GM12878 (cell line): ENCODE results near the gene MARK4.

Experiments
- BHLHE40 ChIP-seq, 2 experiments: fragments of 450-650 bp in 1 of 2; IDR thresholded peaks; 2 replicates each; pipeline ENCODE4 v1.6.1; 2011 to 2017; ENCODE audit warnings: low read depth in 2 of 2, borderline replicate concordance in 1 of 2, improper control_type of control experiment in 1 of 2, low read length in 1 of 2, mild to moderate bottlenecking in 1 of 2
- CREM ChIP-seq: IDR thresholded peaks from 2 replicates; pipeline ENCODE4 v1.6.1; 2014; ENCODE audit warnings: antibody characterized with exemption, low read depth
- DPF2 ChIP-seq: fragments of 450-650 bp; IDR thresholded peaks from 2 replicates; pipeline ENCODE4 v1.6.1; 2017; ENCODE audit warnings: mild to moderate bottlenecking
- NFYA ChIP-seq: IDR thresholded peaks from 2 replicates; pipeline ENCODE4 v1.6.1; 2011; ENCODE audit warnings: low read depth, mild to moderate bottlenecking, low read length, improper control_type of control experiment, borderline replicate concordance
- PAX8 ChIP-seq: fragments of 450-650 bp; IDR thresholded peaks from 2 replicates; pipeline ENCODE4 v1.6.1; 2017; ENCODE audit warnings: mild to moderate bottlenecking, moderate library complexity
- RFX5 ChIP-seq: IDR thresholded peaks from 2 replicates; pipeline ENCODE4 v1.6.1; 2011; ENCODE audit warnings: low read depth, low read length, improper control_type of control experiment
- SIN3A ChIP-seq: IDR thresholded peaks from 2 replicates; pipeline ENCODE4 v1.6.1; 2012; ENCODE audit warnings: low read depth, low read length, improper control_type of control experiment
- SMARCA5 ChIP-seq: fragments of 450-650 bp; IDR thresholded peaks from 2 replicates; pipeline ENCODE4 v1.6.1; 2017; ENCODE audit warnings: mild to moderate bottlenecking
- SPI1 ChIP-seq: IDR thresholded peaks from 2 replicates; pipeline ENCODE4 v1.6.1; 2011; ENCODE audit warnings: low read depth, mild to moderate bottlenecking, low read length, moderate library complexity, borderline replicate concordance; ENCODE audit not compliant: insufficient read depth
- TF ChIP-seq, protein P1 (sequence below), 3 experiments: IDR thresholded peaks in 2 of 3; conservative IDR thresholded peaks in 1 of 3; 2 replicates each; pipeline ENCODE4 v1.5.1; 2011; ENCODE audit warnings: low read depth in 3 of 3, low read length in 3 of 3, mild to moderate bottlenecking in 3 of 3, control low read depth in 2 of 3, moderate library complexity in 2 of 3, inconsistent platforms in 1 of 3, mixed read lengths in 1 of 3; ENCODE audit not compliant: control insufficient read depth in 2 of 3, insufficient read depth in 1 of 3; ENCODE audit errors: extremely low read depth in 1 of 3
- TF ChIP-seq, protein P2 (sequence below): fragments of 450-650 bp; formaldehyde crosslinking; IDR thresholded peaks from 2 replicates; pipeline ENCODE4 v1.4.0; 2022; ENCODE audit warnings: mild to moderate bottlenecking, moderate library complexity
- TF ChIP-seq, protein P3 (sequence below): IDR thresholded peaks from 2 replicates; pipeline ENCODE4 v1.6.1; 2011; ENCODE audit warnings: low read depth, low read length, improper control_type of control experiment, borderline replicate concordance
- TF ChIP-seq, protein P4 (sequence below): IDR thresholded peaks from 2 replicates; pipeline ENCODE4 v1.6.1; 2012; ENCODE audit warnings: mild to moderate bottlenecking, low read depth, low read length

DNA sequence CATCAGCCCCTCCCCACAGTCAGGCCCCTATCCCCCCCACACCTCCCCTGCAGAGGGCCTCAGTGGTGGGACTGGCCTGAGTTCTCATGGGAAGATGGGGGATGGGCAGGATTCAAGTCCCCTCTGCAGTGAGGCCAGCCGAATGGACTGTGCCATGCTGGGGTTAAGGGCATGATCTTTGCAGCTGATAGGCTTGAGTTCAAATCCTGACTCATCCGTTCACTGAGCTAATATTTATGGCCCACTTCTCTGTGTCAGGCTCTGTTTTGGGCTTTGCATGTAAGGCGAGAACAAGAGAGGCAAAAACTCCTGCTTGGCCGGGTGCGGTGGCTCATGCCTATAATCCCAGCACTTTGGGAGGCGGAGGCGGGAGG lies 20.7 kb downstream of the MARK4 start:
- TF ChIP-seq, protein P1, sequence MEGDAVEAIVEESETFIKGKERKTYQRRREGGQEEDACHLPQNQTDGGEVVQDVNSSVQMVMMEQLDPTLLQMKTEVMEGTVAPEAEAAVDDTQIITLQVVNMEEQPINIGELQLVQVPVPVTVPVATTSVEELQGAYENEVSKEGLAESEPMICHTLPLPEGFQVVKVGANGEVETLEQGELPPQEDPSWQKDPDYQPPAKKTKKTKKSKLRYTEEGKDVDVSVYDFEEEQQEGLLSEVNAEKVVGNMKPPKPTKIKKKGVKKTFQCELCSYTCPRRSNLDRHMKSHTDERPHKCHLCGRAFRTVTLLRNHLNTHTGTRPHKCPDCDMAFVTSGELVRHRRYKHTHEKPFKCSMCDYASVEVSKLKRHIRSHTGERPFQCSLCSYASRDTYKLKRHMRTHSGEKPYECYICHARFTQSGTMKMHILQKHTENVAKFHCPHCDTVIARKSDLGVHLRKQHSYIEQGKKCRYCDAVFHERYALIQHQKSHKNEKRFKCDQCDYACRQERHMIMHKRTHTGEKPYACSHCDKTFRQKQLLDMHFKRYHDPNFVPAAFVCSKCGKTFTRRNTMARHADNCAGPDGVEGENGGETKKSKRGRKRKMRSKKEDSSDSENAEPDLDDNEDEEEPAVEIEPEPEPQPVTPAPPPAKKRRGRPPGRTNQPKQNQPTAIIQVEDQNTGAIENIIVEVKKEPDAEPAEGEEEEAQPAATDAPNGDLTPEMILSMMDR (IDR thresholded peaks at IDR 0.05 in 2 of 3, conservative IDR thresholded peaks at IDR 0.05 in 1 of 3; ENCODE audit: control insufficient read depth in 2 of 3, extremely low read depth in 1 of 3, insufficient read depth in 1 of 3, low read depth in 3 of 3, low read length in 3 of 3) = no peak
- TF ChIP-seq PAX8 (no peak), NFYA (no peak), RFX5 (no peak), SIN3A (no peak), BHLHE40 (IDR thresholded peaks at IDR 0.05; ENCODE audit: borderline replicate concordance in 1 of 2, low read depth in 2 of 2, low read length in 1 of 2) (no peak), CREM (no peak), DPF2 (no peak), SMARCA5 (no peak), SPI1 (no peak)
- TF ChIP-seq, protein P2, sequence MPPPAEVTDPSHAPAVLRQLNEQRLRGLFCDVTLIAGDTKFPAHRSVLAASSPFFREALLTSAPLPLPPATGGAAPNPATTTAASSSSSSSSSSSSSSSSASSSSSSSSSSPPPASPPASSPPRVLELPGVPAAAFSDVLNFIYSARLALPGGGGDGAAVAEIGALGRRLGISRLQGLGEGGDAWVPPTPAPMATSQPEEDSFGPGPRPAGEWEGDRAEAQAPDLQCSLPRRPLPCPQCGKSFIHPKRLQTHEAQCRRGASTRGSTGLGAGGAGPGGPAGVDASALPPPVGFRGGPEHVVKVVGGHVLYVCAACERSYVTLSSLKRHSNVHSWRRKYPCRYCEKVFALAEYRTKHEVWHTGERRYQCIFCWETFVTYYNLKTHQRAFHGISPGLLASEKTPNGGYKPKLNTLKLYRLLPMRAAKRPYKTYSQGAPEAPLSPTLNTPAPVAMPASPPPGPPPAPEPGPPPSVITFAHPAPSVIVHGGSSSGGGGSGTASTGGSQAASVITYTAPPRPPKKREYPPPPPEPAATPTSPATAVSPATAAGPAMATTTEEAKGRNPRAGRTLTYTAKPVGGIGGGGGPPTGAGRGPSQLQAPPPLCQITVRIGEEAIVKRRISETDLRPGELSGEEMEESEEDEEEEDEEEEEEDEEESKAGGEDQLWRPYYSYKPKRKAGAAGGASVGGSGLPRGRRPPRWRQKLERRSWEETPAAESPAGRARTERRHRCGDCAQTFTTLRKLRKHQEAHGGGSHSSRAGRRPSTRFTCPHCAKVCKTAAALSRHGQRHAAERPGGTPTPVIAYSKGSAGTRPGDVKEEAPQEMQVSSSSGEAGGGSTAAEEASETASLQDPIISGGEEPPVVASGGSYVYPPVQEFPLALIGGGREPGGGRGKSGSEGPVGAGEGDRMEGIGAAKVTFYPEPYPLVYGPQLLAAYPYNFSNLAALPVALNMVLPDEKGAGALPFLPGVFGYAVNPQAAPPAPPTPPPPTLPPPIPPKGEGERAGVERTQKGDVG (CRISPR knock-in tag) = no peak
- TF ChIP-seq, protein P3, sequence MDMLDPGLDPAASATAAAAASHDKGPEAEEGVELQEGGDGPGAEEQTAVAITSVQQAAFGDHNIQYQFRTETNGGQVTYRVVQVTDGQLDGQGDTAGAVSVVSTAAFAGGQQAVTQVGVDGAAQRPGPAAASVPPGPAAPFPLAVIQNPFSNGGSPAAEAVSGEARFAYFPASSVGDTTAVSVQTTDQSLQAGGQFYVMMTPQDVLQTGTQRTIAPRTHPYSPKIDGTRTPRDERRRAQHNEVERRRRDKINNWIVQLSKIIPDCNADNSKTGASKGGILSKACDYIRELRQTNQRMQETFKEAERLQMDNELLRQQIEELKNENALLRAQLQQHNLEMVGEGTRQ = no peak
- TF ChIP-seq, protein P4, sequence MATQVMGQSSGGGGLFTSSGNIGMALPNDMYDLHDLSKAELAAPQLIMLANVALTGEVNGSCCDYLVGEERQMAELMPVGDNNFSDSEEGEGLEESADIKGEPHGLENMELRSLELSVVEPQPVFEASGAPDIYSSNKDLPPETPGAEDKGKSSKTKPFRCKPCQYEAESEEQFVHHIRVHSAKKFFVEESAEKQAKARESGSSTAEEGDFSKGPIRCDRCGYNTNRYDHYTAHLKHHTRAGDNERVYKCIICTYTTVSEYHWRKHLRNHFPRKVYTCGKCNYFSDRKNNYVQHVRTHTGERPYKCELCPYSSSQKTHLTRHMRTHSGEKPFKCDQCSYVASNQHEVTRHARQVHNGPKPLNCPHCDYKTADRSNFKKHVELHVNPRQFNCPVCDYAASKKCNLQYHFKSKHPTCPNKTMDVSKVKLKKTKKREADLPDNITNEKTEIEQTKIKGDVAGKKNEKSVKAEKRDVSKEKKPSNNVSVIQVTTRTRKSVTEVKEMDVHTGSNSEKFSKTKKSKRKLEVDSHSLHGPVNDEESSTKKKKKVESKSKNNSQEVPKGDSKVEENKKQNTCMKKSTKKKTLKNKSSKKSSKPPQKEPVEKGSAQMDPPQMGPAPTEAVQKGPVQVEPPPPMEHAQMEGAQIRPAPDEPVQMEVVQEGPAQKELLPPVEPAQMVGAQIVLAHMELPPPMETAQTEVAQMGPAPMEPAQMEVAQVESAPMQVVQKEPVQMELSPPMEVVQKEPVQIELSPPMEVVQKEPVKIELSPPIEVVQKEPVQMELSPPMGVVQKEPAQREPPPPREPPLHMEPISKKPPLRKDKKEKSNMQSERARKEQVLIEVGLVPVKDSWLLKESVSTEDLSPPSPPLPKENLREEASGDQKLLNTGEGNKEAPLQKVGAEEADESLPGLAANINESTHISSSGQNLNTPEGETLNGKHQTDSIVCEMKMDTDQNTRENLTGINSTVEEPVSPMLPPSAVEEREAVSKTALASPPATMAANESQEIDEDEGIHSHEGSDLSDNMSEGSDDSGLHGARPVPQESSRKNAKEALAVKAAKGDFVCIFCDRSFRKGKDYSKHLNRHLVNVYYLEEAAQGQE = no peak
